Upper lobe of right lung (tissue), 1 donor: ENCODE results near the gene TLR9. TPM values are rescaled to one million over a fixed set of nuclear protein-coding genes. Genes with fewer than 3 reads are reported as not detected.
"Not testable (repeated sequence)": the region's sequence is repeated elsewhere in the genome, so short reads cannot be mapped to it uniquely, and the experiment has no call there.

Experiments
- ATAC-seq: fragments of 200-7000 bp; cut with Tn5 transposase; one replicate; pipeline ENCODE4 v1.9.1; 2020; ENCODE audit warnings: mild to moderate bottlenecking, moderate library complexity
- DNase-seq: peaks from one replicate; pipeline ENCODE4 v3.0.0-alpha.2; 2020
- H3K27ac ChIP-seq: fragments of 200-600 bp; one replicate; pipeline ENCODE4 v1.8.0; 2022
- H3K27me3 ChIP-seq: fragments of 200-600 bp; one replicate; pipeline ENCODE4 v1.8.0; 2022; ENCODE audit warnings: mild to moderate bottlenecking
- H3K36me3 ChIP-seq: fragments of 200-600 bp; one replicate; pipeline ENCODE4 v1.8.0; 2022
- H3K4me1 ChIP-seq: fragments of 200-600 bp; one replicate; pipeline ENCODE4 v1.8.0; 2022
- H3K4me3 ChIP-seq: fragments of 200-600 bp; one replicate; pipeline ENCODE4 v1.8.0; 2022; ENCODE audit warnings: mild to moderate bottlenecking
- H3K9me3 ChIP-seq: fragments of 200-600 bp; one replicate; pipeline ENCODE4 v1.8.0; 2022
- intact Hi-C: fragments of 100-400 bp; cut with DNase I; formaldehyde crosslinking; loops from one replicate; pipeline ENCODE4 v1.11.0; 2022
- long read RNA-seq: library from polyadenylated mRNA; unstranded; transcript quantifications from one replicate; pipeline ENCODE4 v2.0.0, GENCODE V29; 2021
- total RNA-seq: library from RNA; stranded (reverse); fragmentation: NEBNext Ultra II Directional; extraction: Animal tissue kit (Norgen Biotek cat#: 25700); gene quantifications from one replicate; pipeline ENCODE4 v1.2.1, GENCODE V29; 2021
- TF ChIP-seq, protein P1 (sequence below): fragments of 200-600 bp; IDR thresholded peaks from one replicate; pipeline ENCODE4 v1.8.0; 2022; ENCODE audit warnings: antibody characterized with exemption
- donor health status: DM: no; HTN: yes; CAD: no; lungs with severe emphysema.

The TLR9 gene, protein sequence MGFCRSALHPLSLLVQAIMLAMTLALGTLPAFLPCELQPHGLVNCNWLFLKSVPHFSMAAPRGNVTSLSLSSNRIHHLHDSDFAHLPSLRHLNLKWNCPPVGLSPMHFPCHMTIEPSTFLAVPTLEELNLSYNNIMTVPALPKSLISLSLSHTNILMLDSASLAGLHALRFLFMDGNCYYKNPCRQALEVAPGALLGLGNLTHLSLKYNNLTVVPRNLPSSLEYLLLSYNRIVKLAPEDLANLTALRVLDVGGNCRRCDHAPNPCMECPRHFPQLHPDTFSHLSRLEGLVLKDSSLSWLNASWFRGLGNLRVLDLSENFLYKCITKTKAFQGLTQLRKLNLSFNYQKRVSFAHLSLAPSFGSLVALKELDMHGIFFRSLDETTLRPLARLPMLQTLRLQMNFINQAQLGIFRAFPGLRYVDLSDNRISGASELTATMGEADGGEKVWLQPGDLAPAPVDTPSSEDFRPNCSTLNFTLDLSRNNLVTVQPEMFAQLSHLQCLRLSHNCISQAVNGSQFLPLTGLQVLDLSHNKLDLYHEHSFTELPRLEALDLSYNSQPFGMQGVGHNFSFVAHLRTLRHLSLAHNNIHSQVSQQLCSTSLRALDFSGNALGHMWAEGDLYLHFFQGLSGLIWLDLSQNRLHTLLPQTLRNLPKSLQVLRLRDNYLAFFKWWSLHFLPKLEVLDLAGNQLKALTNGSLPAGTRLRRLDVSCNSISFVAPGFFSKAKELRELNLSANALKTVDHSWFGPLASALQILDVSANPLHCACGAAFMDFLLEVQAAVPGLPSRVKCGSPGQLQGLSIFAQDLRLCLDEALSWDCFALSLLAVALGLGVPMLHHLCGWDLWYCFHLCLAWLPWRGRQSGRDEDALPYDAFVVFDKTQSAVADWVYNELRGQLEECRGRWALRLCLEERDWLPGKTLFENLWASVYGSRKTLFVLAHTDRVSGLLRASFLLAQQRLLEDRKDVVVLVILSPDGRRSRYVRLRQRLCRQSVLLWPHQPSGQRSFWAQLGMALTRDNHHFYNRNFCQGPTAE
- 0.87 TPM for total RNA-seq
- long read RNA-seq, partial matches to known transcripts = 0 of 2 reads
- long read RNA-seq, other reads (novel, unspliced or antisense) = 2 of 2 reads

DNA sequence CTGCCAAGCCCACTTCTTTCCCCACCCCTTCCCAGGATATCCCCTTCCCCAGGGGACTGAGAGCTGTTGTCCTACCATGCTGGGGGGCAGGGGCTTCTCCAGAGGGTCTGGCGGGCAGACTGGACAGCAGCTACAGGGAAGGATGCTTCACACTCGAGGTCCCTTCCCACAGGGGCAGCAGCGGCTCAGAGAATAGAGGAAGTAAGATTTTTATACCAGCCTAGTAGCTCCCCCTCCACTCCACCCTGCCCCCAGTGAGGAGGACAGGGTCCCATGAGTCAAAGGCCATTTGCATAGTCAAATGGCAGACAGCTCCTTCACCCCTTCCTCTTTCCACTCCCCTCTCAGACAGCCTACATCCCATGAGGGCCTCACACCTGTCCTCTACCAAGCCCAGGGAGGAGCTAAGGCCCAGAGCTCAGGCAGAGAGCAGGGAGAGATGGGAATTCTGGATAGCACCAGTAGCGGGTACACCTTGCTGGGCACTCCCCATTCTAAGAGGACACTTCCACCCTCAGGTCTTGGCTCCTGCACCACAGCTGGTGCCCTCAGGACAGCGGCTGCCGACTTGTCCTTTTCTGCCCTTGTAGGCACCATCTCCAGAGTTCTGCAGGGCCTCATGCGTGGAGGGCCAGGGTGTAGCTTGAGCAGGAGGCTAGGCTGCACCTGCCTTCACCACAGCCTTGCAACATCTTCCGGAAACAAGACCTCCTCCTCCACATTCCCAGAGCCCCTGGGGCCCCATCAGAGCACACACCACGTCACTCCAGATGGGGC lies at the start of gene TLR9:
TLR9 (minus strand) TSS at position 194 of the 777 bp plus-strand sequence; CDS start at position 78, 116 bp downstream.
- peaks cover 28% of the 10 kb centered on the region for H3K36me3 ChIP-seq
- DNase-seq (peak; percentile 57), ATAC-seq (no peak)
- intact Hi-C loops = no loop called here
- H3K9me3 ChIP-seq = no peaks in the 10 kb centered on the region
- peaks cover 7% of the 10 kb centered on the region for H3K4me1 ChIP-seq
- no peaks in the 10 kb centered on the region for H3K27me3 ChIP-seq
- no peak within 1 kb of the TSS for H3K27ac ChIP-seq
- no peak within 1 kb of the TSS for H3K4me3 ChIP-seq
- TF ChIP-seq, protein P1, sequence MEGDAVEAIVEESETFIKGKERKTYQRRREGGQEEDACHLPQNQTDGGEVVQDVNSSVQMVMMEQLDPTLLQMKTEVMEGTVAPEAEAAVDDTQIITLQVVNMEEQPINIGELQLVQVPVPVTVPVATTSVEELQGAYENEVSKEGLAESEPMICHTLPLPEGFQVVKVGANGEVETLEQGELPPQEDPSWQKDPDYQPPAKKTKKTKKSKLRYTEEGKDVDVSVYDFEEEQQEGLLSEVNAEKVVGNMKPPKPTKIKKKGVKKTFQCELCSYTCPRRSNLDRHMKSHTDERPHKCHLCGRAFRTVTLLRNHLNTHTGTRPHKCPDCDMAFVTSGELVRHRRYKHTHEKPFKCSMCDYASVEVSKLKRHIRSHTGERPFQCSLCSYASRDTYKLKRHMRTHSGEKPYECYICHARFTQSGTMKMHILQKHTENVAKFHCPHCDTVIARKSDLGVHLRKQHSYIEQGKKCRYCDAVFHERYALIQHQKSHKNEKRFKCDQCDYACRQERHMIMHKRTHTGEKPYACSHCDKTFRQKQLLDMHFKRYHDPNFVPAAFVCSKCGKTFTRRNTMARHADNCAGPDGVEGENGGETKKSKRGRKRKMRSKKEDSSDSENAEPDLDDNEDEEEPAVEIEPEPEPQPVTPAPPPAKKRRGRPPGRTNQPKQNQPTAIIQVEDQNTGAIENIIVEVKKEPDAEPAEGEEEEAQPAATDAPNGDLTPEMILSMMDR = no peak

GRCh38 chr3:52274781-52275180 lies 49.3 kb upstream of the TLR9 start:
- H3K4me1 ChIP-seq = peaks cover 80% of the 10 kb centered on the region
- H3K27me3 ChIP-seq, H3K9me3 ChIP-seq, DNase-seq, intact Hi-C loops, ATAC-seq: not testable (repeated sequence)
- H3K36me3 ChIP-seq = peaks cover 12% of the 10 kb centered on the region
- peak overlapping the region; percentile 97 for H3K27ac ChIP-seq
- H3K4me3 ChIP-seq = peak overlapping the region; percentile 77

DNA sequence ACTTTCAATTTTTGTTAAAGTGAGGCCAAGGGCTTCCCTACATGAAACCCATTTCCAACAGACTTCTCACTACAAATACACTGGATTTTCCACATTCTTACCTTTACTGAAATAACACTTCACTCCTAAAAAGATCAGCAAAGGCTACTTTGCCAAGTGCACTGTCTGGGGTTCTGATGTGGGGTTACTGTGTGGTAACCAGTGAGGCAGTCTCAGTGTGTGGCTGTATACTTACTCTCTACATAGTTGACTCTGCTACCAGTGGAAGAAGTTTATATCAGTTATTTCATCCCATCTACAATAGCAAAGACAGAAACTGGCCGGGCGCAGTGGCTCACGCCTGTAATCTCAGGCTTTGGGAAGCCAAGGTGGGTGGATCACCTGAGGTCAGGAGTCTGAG lies 47.4 kb upstream of the TLR9 start:
- ATAC-seq (peak; percentile 24), DNase-seq (no peak)
- TF ChIP-seq, protein P1 = no peak
- Histone ChIP-seq H3K27ac (no peak overlapping the region), H3K4me1 (peaks cover 93% of the 10 kb centered on the region), H3K9me3 (no peaks in the 10 kb centered on the region), H3K4me3 (no peak overlapping the region), H3K27me3 (no peaks in the 10 kb centered on the region), H3K36me3 (peaks cover 32% of the 10 kb centered on the region)
- intact Hi-C loops = no loop called here

DNA sequence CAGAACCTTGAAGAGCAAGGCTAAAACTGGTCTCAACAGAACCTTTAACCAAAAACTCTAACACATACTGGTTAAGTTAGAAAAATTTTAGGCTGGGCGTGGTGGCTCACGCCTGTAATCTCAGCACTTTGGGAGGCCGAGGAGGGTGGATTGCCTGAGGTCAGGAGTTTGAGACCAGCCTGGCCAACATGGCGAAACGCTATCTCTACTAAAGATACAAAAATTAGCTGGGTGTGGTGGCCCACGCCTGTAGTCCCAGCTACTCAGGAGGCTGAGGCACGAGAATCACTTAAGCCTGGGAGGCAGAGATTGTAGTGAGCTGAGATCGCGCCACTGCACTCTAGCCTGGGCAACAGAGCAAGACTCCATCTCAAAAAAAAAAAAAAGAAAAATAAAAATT lies 46.7 kb upstream of the TLR9 start:
- intact Hi-C loops, H3K27me3 ChIP-seq, H3K4me3 ChIP-seq, DNase-seq, ATAC-seq, H3K9me3 ChIP-seq: not testable (repeated sequence)
- Histone ChIP-seq H3K27ac (peak overlapping the region; percentile 55), H3K36me3 (peaks cover 38% of the 10 kb centered on the region), H3K4me1 (peaks cover 94% of the 10 kb centered on the region)

- Histone ChIP-seq H3K27ac (peak overlapping the region; percentile 55), H3K27me3 (no peaks in the 10 kb centered on the region), H3K4me3 (peak overlapping the region; percentile 2), H3K36me3 (peaks cover 57% of the 10 kb centered on the region), H3K4me1 (peaks cover 75% of the 10 kb centered on the region), H3K9me3 (no peaks in the 10 kb centered on the region)
- TF ChIP-seq, protein P1 = no peak
- intact Hi-C loops = no loop called here
- ATAC-seq (peak; percentile 55), DNase-seq (no peak)
Measured at GRCh38 chr3:52270252-52270754, 44.9 kb upstream of the TLR9 start.

DNA sequence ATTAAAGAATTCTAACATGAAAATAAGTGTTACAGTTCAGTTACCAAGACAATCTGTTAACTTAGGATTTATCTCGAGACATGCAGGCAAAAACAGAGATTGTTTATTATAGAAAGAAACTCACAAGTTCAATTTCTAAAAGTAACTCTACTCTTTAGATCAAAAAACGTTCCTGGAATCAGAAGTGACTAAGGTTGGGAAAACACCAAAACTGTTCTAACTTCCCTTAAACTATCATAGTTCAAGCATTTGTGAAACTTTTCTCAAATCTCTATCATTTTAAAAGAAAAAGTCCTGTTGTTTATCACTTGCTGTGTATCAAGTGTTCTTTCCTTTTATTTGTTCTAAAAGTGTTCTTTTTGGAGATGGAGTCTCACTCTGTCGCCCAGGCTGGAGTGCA lies 44.3 kb upstream of the TLR9 start:
- peaks cover 59% of the 10 kb centered on the region for H3K36me3 ChIP-seq
- TF ChIP-seq, protein P1 = no peak
- H3K27ac ChIP-seq = peak overlapping the region; percentile 55
- no peak overlapping the region for H3K4me3 ChIP-seq
- ATAC-seq (no peak), DNase-seq (no peak)
- no peaks in the 10 kb centered on the region for H3K9me3 ChIP-seq
- intact Hi-C loops = no loop called here
- peaks cover 70% of the 10 kb centered on the region for H3K4me1 ChIP-seq
- no peaks in the 10 kb centered on the region for H3K27me3 ChIP-seq
